Neural cell (in vitro differentiated cells): ENCODE data around the gene RTN4R. TPM values are rescaled to one million over a fixed set of nuclear protein-coding genes. Genes with fewer than 3 reads are reported as not detected.

Experiments
- H2AFZ ChIP-seq: fragments of 200-600, 300-800 bp; sonication (generic), shearing (Covaris generic); 2 replicates; pipeline ENCODE4 v1.6.0; 2014; ENCODE audit warnings: low read depth, mild to moderate bottlenecking, antibody characterized with exemption, low read length, moderate library complexity
- H3F3A ChIP-seq: fragments of 200-600 bp; shearing (Covaris generic); 2 replicates; pipeline ENCODE4 v1.6.1; 2016; ENCODE audit warnings: mild to moderate bottlenecking, moderate library complexity, mixed read lengths, antibody characterized with exemption, low read length; ENCODE audit not compliant: insufficient read depth, poor library complexity, severe bottlenecking
- H3K27ac ChIP-seq: fragments of 200-600, 300-800 bp; sonication (generic), shearing (Covaris generic); 2 replicates; pipeline ENCODE4 v1.5.1; 2014; ENCODE audit warnings: mild to moderate bottlenecking, low read length, moderate library complexity
- H3K27me3 ChIP-seq: fragments of 300-800, 200-600 bp; sonication (generic), shearing (Covaris generic); 2 replicates; pipeline ENCODE4 v1.6.0; 2014; ENCODE audit warnings: mild to moderate bottlenecking, low read depth, low read length, moderate library complexity; ENCODE audit not compliant: insufficient read depth
- H3K36me3 ChIP-seq: fragments of 300-800, 200-600 bp; sonication (generic), shearing (Covaris generic); 2 replicates; pipeline ENCODE4 v1.5.1; 2014; ENCODE audit warnings: mild to moderate bottlenecking, antibody characterized with exemption, low read length, moderate library complexity; ENCODE audit not compliant: insufficient read depth
- H3K4me2 ChIP-seq: fragments of 300-800, 200-600 bp; sonication (generic), shearing (Covaris generic); 2 replicates; pipeline ENCODE4 v1.6.0; 2014; ENCODE audit warnings: mild to moderate bottlenecking, low read length
- H3K4me3 ChIP-seq: fragments of 300-800, 200-600 bp; sonication (generic), shearing (Covaris generic); 2 replicates; pipeline ENCODE4 v1.5.1; 2014; ENCODE audit warnings: mild to moderate bottlenecking, low read length, moderate library complexity
- H3K79me2 ChIP-seq: fragments of 200-600 bp; shearing (Covaris generic); replicated peaks from 2 replicates; pipeline ENCODE4 v1.6.0; 2014; ENCODE audit warnings: mild to moderate bottlenecking, low read length, moderate library complexity; ENCODE audit not compliant: insufficient read depth
- H3K9ac ChIP-seq: fragments of 300-800, 200-600 bp; sonication (generic), shearing (Covaris generic); 2 replicates; pipeline ENCODE4 v1.6.1; 2016; ENCODE audit warnings: mild to moderate bottlenecking, low read length, mixed read lengths
- H3K9me2 ChIP-seq: fragments of 200-600 bp; shearing (Covaris generic); 2 replicates; pipeline ENCODE4 v1.6.1; 2016; ENCODE audit warnings: mild to moderate bottlenecking, low read length, mixed read lengths; ENCODE audit not compliant: insufficient read depth
- H3K9me3 ChIP-seq: fragments of 200-600, 300-800 bp; sonication (generic), shearing (Covaris generic); 2 replicates; pipeline ENCODE4 v1.6.1; 2016; ENCODE audit warnings: mild to moderate bottlenecking, mixed run types, low read length, moderate library complexity, mixed read lengths
- H4K20me1 ChIP-seq: fragments of 200-600 bp; shearing (Covaris generic); 2 replicates; pipeline ENCODE4 v1.6.1; 2016; ENCODE audit warnings: mild to moderate bottlenecking, mixed run types; ENCODE audit not compliant: insufficient read depth
- EP300 ChIP-seq: fragments of 450-650 bp; conservative IDR thresholded peaks from 2 replicates; pipeline ENCODE4 v1.6.1; 2014; ENCODE audit warnings: antibody characterized with exemption, mild to moderate bottlenecking, moderate library complexity; ENCODE audit not compliant: poor library complexity, severe bottlenecking
- EZH2 ChIP-seq: fragments of 200-600, 300-800 bp; shearing (Covaris generic), sonication (generic); IDR thresholded peaks from 2 replicates; pipeline ENCODE4 v1.6.1; 2014; ENCODE audit warnings: antibody characterized with exemption, low read length, borderline replicate concordance, mild to moderate bottlenecking; ENCODE audit not compliant: insufficient read depth, poor library complexity, severe bottlenecking
- MXI1 ChIP-seq: fragments of 450-650 bp; conservative IDR thresholded peaks from 2 replicates; pipeline ENCODE4 v1.6.1; 2014; ENCODE audit warnings: antibody characterized with exemption, mild to moderate bottlenecking; ENCODE audit not compliant: poor library complexity, severe bottlenecking
- POLR2AphosphoS5 ChIP-seq: IDR thresholded peaks from 2 replicates; pipeline ENCODE4 v1.6.1; 2012
- RAD21 ChIP-seq: fragments of 450-650 bp; conservative IDR thresholded peaks from 2 replicates; pipeline ENCODE4 v1.6.1; 2014; ENCODE audit warnings: antibody characterized with exemption, mild to moderate bottlenecking, moderate library complexity
- REST ChIP-seq: IDR thresholded peaks from 2 replicates; pipeline ENCODE4 v1.6.1; 2012; ENCODE audit warnings: borderline replicate concordance
- SMC3 ChIP-seq: fragments of 450-650 bp; conservative IDR thresholded peaks from 2 replicates; pipeline ENCODE4 v1.6.1; 2014; ENCODE audit warnings: antibody characterized with exemption, mild to moderate bottlenecking, moderate library complexity; ENCODE audit not compliant: poor library complexity
- TAF1 ChIP-seq: IDR thresholded peaks from 2 replicates; pipeline ENCODE4 v1.6.1; 2012; ENCODE audit warnings: low read depth
- polyA plus RNA-seq: library from polyadenylated mRNA; depleted of rRNA; stranded (reverse); fragments of >200 nt; gene quantifications from 2 replicates; pipeline ENCODE4 v1.2.3, GENCODE V29; 2014
- TF ChIP-seq, protein P1 (sequence below): fragments of 450-650 bp; IDR thresholded peaks from 2 replicates; pipeline ENCODE4 v1.5.1; 2014; ENCODE audit warnings: antibody characterized with exemption, mild to moderate bottlenecking, moderate library complexity; ENCODE audit not compliant: poor library complexity, severe bottlenecking

Gene RTN4R
- polyA plus RNA-seq, 1 donor from 2014 or later: 13.6 TPM

DNA sequence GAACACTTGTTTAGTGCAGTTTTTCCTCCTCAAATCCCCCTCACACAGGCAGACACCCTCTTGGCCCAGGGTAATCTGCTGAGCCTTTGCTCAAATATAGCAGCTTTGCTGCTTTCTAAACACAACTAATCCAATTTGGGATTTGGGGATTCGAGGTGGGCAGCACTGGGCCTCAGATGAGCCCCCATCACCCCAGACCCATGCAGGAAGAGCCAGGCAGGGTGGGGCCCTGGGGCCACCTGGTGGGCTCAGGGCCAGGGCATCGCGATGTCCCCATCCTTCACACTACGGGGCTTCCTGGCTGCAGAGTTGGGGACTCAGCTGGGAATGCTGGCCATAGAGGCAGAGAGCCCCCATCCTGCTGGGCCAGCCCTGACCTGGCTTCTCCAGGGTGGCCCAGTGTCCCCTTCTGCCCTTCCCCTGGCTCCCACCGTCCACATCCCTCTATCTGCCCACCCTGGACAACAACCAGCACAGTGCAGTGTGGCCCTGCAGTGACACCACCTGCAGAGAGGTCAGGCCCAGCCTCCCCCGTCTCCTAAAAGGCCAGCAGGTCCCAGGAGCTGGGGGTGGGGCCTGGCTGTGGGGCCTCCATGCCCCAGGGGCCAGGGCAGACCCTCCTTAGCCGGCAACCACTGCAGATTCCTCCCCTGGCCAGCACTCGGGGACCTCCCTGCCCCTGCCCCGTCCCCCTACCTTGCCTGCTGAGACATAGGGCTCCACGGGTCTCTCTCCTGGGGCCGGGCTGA lies 60.7 kb downstream of the RTN4R start:
- no peak overlapping the region for H2AFZ ChIP-seq
- H3K4me3 ChIP-seq: no peak overlapping the region
- no peaks in the 10 kb centered on the region for H3F3A ChIP-seq
- TF ChIP-seq RAD21: no peak
- TF ChIP-seq MXI1: no peak
- TF ChIP-seq POLR2AphosphoS5: no peak
- no peak for TF ChIP-seq EZH2
- TF ChIP-seq REST: no peak
- no peak for TF ChIP-seq SMC3
- TF ChIP-seq EP300: no peak
- TF ChIP-seq, protein P1, sequence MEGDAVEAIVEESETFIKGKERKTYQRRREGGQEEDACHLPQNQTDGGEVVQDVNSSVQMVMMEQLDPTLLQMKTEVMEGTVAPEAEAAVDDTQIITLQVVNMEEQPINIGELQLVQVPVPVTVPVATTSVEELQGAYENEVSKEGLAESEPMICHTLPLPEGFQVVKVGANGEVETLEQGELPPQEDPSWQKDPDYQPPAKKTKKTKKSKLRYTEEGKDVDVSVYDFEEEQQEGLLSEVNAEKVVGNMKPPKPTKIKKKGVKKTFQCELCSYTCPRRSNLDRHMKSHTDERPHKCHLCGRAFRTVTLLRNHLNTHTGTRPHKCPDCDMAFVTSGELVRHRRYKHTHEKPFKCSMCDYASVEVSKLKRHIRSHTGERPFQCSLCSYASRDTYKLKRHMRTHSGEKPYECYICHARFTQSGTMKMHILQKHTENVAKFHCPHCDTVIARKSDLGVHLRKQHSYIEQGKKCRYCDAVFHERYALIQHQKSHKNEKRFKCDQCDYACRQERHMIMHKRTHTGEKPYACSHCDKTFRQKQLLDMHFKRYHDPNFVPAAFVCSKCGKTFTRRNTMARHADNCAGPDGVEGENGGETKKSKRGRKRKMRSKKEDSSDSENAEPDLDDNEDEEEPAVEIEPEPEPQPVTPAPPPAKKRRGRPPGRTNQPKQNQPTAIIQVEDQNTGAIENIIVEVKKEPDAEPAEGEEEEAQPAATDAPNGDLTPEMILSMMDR: no peak
- TF ChIP-seq TAF1: no peak
- no peaks in the 10 kb centered on the region for H3K9me2 ChIP-seq
- H4K20me1 ChIP-seq: no peaks in the 10 kb centered on the region
- H3K9ac ChIP-seq: no peak overlapping the region
- peaks cover 3% of the 10 kb centered on the region for H3K27me3 ChIP-seq
- H3K27ac ChIP-seq: no peak overlapping the region
- H3K9me3 ChIP-seq: no peaks in the 10 kb centered on the region
- H3K79me2 ChIP-seq: no peaks in the 10 kb centered on the region
- H3K4me2 ChIP-seq: no peak overlapping the region
- H3K36me3 ChIP-seq: no peaks in the 10 kb centered on the region

GRCh38 chr22:20206709-20207215 lies 61.4 kb downstream of the RTN4R start:
- no peaks in the 10 kb centered on the region for H3F3A ChIP-seq
- no peak overlapping the region for H3K9ac ChIP-seq
- no peak overlapping the region for H3K4me2 ChIP-seq
- no peaks in the 10 kb centered on the region for H3K9me2 ChIP-seq
- no peaks in the 10 kb centered on the region for H3K36me3 ChIP-seq
- no peaks in the 10 kb centered on the region for H3K79me2 ChIP-seq
- no peaks in the 10 kb centered on the region for H4K20me1 ChIP-seq
- H3K27ac ChIP-seq: no peak overlapping the region
- H3K27me3 ChIP-seq: peaks cover 3% of the 10 kb centered on the region
- no peak overlapping the region for H3K4me3 ChIP-seq
- no peak overlapping the region for H2AFZ ChIP-seq
- TF ChIP-seq SMC3 (no peak), REST (no peak), EZH2 (no peak), MXI1 (no peak), RAD21 (no peak), POLR2AphosphoS5 (no peak), TAF1 (no peak), EP300 (no peak)
- TF ChIP-seq, protein P1: no peak
- H3K9me3 ChIP-seq: no peaks in the 10 kb centered on the region
